H1 (cell line): ENCODE data around the gene SOWAHD. TPM values are rescaled to one million over a fixed set of nuclear protein-coding genes. Genes with fewer than 3 reads are reported as not detected.

Experiments
- CTCF ChIA-PET: fragments of 300-600 bp; sonication (Branson Sonifier 250); formaldehyde crosslinking; loops from one replicate; lab custom pipeline; 2021; ENCODE audit not compliant: partially characterized antibody; lab: Charles Lee
- POLR2A ChIA-PET: fragments of 300-600 bp; sonication (Branson Sonifier 250); formaldehyde crosslinking; loops from one replicate; lab custom pipeline; 2021; ENCODE audit warnings: inconsistent platforms; ENCODE audit not compliant: partially characterized antibody; lab: Charles Lee
- DNase-seq, 2 experiments: peaks; one replicate each; pipeline versions ENCODE4 v3.0.0 to v3.0.0-alpha.2; 2010 to 2022; ENCODE audit warnings: low spot score in 2 of 2, low read depth in 1 of 2, mixed read lengths in 1 of 2
- FAIRE-seq: peaks from 2 replicates; lab custom pipeline; 2011; peaks lifted over from hg19 to GRCh38; lab: Jason Lieb, UNC
- H2AFZ ChIP-seq: 2 replicates; pipeline ENCODE4 v1.8.1; 2012; ENCODE audit warnings: low read length, inconsistent platforms
- H2AK5ac ChIP-seq: 2 replicates; pipeline ENCODE4 v1.6.1; 2013; ENCODE audit warnings: low read depth, low read length
- H2BK120ac ChIP-seq: replicated peaks from 2 replicates; pipeline ENCODE3; 2013; ENCODE audit warnings: low read depth, low read length, inconsistent platforms
- H2BK12ac ChIP-seq: 2 replicates; pipeline ENCODE4 v1.6.1; 2013; ENCODE audit warnings: low read depth, low read length
- H2BK15ac ChIP-seq: 2 replicates; pipeline ENCODE4 v1.6.1; 2013; ENCODE audit warnings: low read length
- H2BK20ac ChIP-seq: 2 replicates; pipeline ENCODE4 v1.6.1; 2013; ENCODE audit warnings: low read length
- H2BK5ac ChIP-seq: 2 replicates; pipeline ENCODE4 v1.6.1; 2013; ENCODE audit warnings: low read depth, low read length
- H3K14ac ChIP-seq: 2 replicates; pipeline ENCODE4 v1.6.1; 2013; ENCODE audit warnings: inconsistent platforms; ENCODE audit not compliant: insufficient read length
- H3K18ac ChIP-seq: 2 replicates; pipeline ENCODE4 v1.6.1; 2013; ENCODE audit warnings: low read length; ENCODE audit errors: extremely low read depth
- H3K23ac ChIP-seq: 2 replicates; pipeline ENCODE4 v1.6.1; 2013; ENCODE audit warnings: inconsistent platforms; ENCODE audit not compliant: insufficient read length
- H3K23me2 ChIP-seq: 2 replicates; pipeline ENCODE4 v1.6.1; 2013; ENCODE audit warnings: low read depth, low read length
- H3K27ac ChIP-seq: 2 replicates; pipeline ENCODE4 v1.6.1; 2011; ENCODE audit warnings: low read depth, low read length, inconsistent platforms
- H3K27me3 ChIP-seq, 4 experiments: replicated peaks in 1 of 4; 1 replicate in 1 of 4; 2 replicates in 3 of 4; pipeline versions ENCODE4 v1.6.1 to v1.8.1; 2011 to 2013; ENCODE audit warnings: low read length in 3 of 4, mild to moderate bottlenecking in 3 of 4, inconsistent platforms in 2 of 4, mixed read lengths in 2 of 4, moderate library complexity in 1 of 4; ENCODE audit not compliant: control insufficient read depth in 3 of 4, insufficient read depth in 3 of 4; ENCODE audit errors: extremely low read depth in 1 of 4
- H3K36me3 ChIP-seq, 4 experiments: 2 replicates each; pipeline versions ENCODE4 v1.6.1 to v1.8.1; 2011 to 2013; ENCODE audit warnings: mild to moderate bottlenecking in 4 of 4, low read length in 3 of 4, moderate library complexity in 2 of 4, control low read depth in 1 of 4, inconsistent platforms in 1 of 4; ENCODE audit not compliant: insufficient read depth in 4 of 4, control insufficient read depth in 2 of 4
- H3K4ac ChIP-seq: replicated peaks from 2 replicates; pipeline ENCODE3; 2013; ENCODE audit warnings: low read length, low read depth, mixed read lengths, inconsistent platforms; ENCODE audit not compliant: insufficient read length
- H3K4me1 ChIP-seq, 4 experiments: replicated peaks in 1 of 4; 1 replicate in 1 of 4; 2 replicates in 3 of 4; pipeline versions ENCODE4 v1.6.1 to v1.8.1; 2011 to 2013; ENCODE audit warnings: low read length in 3 of 4, inconsistent platforms in 2 of 4, mixed read lengths in 1 of 4; ENCODE audit not compliant: insufficient read depth in 4 of 4, control insufficient read depth in 3 of 4
- H3K4me2 ChIP-seq, 2 experiments: 2 replicates each; pipeline versions ENCODE4 v1.6.1 to v1.8.1; 2011 to 2013; ENCODE audit warnings: low read depth in 2 of 2, low read length in 2 of 2, control low read depth in 1 of 2, inconsistent platforms in 1 of 2, mild to moderate bottlenecking in 1 of 2; ENCODE audit not compliant: insufficient read depth in 1 of 2
- H3K4me3 ChIP-seq, 4 experiments: fragments of 200-600, 300-600 bp in 1 of 4; sonication (generic), shearing (Covaris generic), sonication (Bioruptor Twin) in 1 of 4; 2 replicates each; pipeline versions ENCODE4 v1.5.1 to v1.8.1; 2011 to 2016; ENCODE audit warnings: low read length in 4 of 4, low read depth in 3 of 4, control low read depth in 2 of 4, inconsistent platforms in 2 of 4, mild to moderate bottlenecking in 2 of 4, mixed read lengths in 1 of 4, moderate library complexity in 1 of 4; ENCODE audit not compliant: insufficient read depth in 2 of 4; ENCODE audit errors: extremely low read depth in 1 of 4
- H3K56ac ChIP-seq: replicated peaks from 2 replicates; pipeline ENCODE3; 2013; ENCODE audit warnings: low read depth, mild to moderate bottlenecking, mixed read lengths, low read length, inconsistent platforms; ENCODE audit not compliant: insufficient read length
- H3K79me1 ChIP-seq: 2 replicates; pipeline ENCODE4 v1.6.1; 2013; ENCODE audit warnings: low read depth, low read length, control low read depth
- H3K79me2 ChIP-seq, 2 experiments: 2 replicates each; pipeline versions ENCODE4 v1.6.1 to v1.8.1; 2012 to 2013; ENCODE audit warnings: low read length in 2 of 2, mild to moderate bottlenecking in 2 of 2, inconsistent platforms in 1 of 2; ENCODE audit not compliant: insufficient read depth in 2 of 2, control insufficient read depth in 1 of 2
- H3K9ac ChIP-seq, 4 experiments: replicated peaks in 1 of 4; 1 replicate in 1 of 4; 2 replicates in 3 of 4; pipeline versions ENCODE4 v1.6.1 to v1.8.1; 2011 to 2013; ENCODE audit warnings: low read depth in 3 of 4, low read length in 3 of 4, control low read depth in 2 of 4, mild to moderate bottlenecking in 2 of 4, moderate library complexity in 2 of 4, inconsistent platforms in 1 of 4; ENCODE audit errors: extremely low read depth in 1 of 4
- H3K9me3 ChIP-seq, 2 experiments: 2 replicates each; pipeline versions ENCODE4 v1.6.1 to v1.8.1; 2012 to 2013; ENCODE audit warnings: mild to moderate bottlenecking in 2 of 2, moderate library complexity in 2 of 2, control low read depth in 1 of 2, inconsistent platforms in 1 of 2, low read depth in 1 of 2, low read length in 1 of 2, mixed read lengths in 1 of 2; ENCODE audit not compliant: insufficient read depth in 2 of 2
- H4K20me1 ChIP-seq, 2 experiments: replicated peaks in 1 of 2; 2 replicates each; pipeline versions ENCODE3 to v1.8.1; 2011 to 2013; ENCODE audit warnings: inconsistent platforms in 2 of 2, low read length in 2 of 2, mild to moderate bottlenecking in 1 of 2; ENCODE audit not compliant: insufficient read depth in 2 of 2, control insufficient read depth in 1 of 2
- H4K5ac ChIP-seq: 2 replicates; pipeline ENCODE4 v1.6.1; 2013; ENCODE audit warnings: low read length, low read depth, mixed read lengths, inconsistent platforms; ENCODE audit not compliant: insufficient read length
- H4K8ac ChIP-seq: 2 replicates; pipeline ENCODE4 v1.8.0; 2013; ENCODE audit warnings: mild to moderate bottlenecking, moderate library complexity, low read length, inconsistent platforms; ENCODE audit not compliant: insufficient read depth; ENCODE audit errors: extremely low read depth
- H4K91ac ChIP-seq: replicated peaks from 2 replicates; pipeline ENCODE3; 2013; ENCODE audit warnings: low read length, mixed read lengths, inconsistent platforms; ENCODE audit not compliant: insufficient read length
- ASH2L ChIP-seq: fragments of 200-600, 300-600 bp; sonication (generic); IDR thresholded peaks from one replicate; pipeline ENCODE4 v1.7.1; 2017; ENCODE audit warnings: low read length
- ATF3 ChIP-seq: IDR thresholded peaks from 2 replicates; pipeline ENCODE4 v1.6.1; 2011; ENCODE audit warnings: low read depth, mild to moderate bottlenecking, low read length; ENCODE audit not compliant: insufficient read depth
- CREB1 ChIP-seq: IDR thresholded peaks from 2 replicates; pipeline ENCODE4 v1.6.1; 2012; ENCODE audit warnings: inconsistent platforms
- JUN ChIP-seq: IDR thresholded peaks from 2 replicates; pipeline ENCODE4 v1.6.1; 2011; ENCODE audit warnings: low read depth, mild to moderate bottlenecking, improper control_type of control experiment, low read length
- KDM4A ChIP-seq: IDR thresholded peaks from one replicate; pipeline ENCODE4 v1.7.1; 2012; ENCODE audit warnings: low read depth, mild to moderate bottlenecking, moderate library complexity, low read length, inconsistent platforms; ENCODE audit not compliant: severe bottlenecking
- MAFK ChIP-seq: IDR thresholded peaks from 2 replicates; pipeline ENCODE4 v1.6.1; 2012; ENCODE audit warnings: low read depth, mild to moderate bottlenecking, improper control_type of control experiment, low read length
- MAX ChIP-seq: IDR thresholded peaks from 2 replicates; pipeline ENCODE4 v1.6.1; 2012; ENCODE audit warnings: inconsistent platforms
- NANOG ChIP-seq: IDR thresholded peaks from 2 replicates; pipeline ENCODE4 v1.6.1; 2011; ENCODE audit warnings: low read length, low read depth, mild to moderate bottlenecking, inconsistent platforms; ENCODE audit not compliant: insufficient read depth, poor library complexity, severe bottlenecking
- RBBP5 ChIP-seq: IDR thresholded peaks from 2 replicates; pipeline ENCODE4 v1.7.1; 2012; ENCODE audit warnings: low read depth, mild to moderate bottlenecking, inconsistent platforms, low read length, moderate library complexity, borderline replicate concordance
- RNF2 ChIP-seq: fragments of 200-900, 300-1000 bp; sonication (generic); IDR thresholded peaks from 2 replicates; pipeline ENCODE4 v1.7.1; 2016; ENCODE audit warnings: borderline replicate concordance, low read depth, mild to moderate bottlenecking, antibody characterized with exemption, low read length; ENCODE audit not compliant: poor library complexity, severe bottlenecking; ENCODE audit errors: missing control alignments
- WGBS, 2 experiments: shearing (Covaris generic) in 1 of 2; methylation state at CpG; one replicate each; pipeline versions ENCODE4 v1.1.6 to v1.1.7; 2013 to 2015; ENCODE audit warnings: low lambda C conversion rate in 2 of 2, mixed read lengths in 2 of 2, inconsistent platforms in 1 of 2, low coverage in 1 of 2, missing lambda C conversion rate in 1 of 2; ENCODE audit not compliant: insufficient replicate concordance in 2 of 2, insufficient coverage in 1 of 2, insufficient read length in 1 of 2; ENCODE audit errors: extremely low coverage in 1 of 2, missing lambda C conversion rate in 1 of 2; 5-methylcytosine and 5-hydroxymethylcytosine counted together
- polyA plus RNA-seq, 7 experiments: library from polyadenylated mRNA; depleted of rRNA in 3 of 7; stranded (reverse) in 5 of 7; unstranded in 2 of 7; fragments of >200 nt in 5 of 7; fragments of 200-250 nt in 2 of 7; gene quantifications; 1 replicate in 5 of 7; 2 replicates in 1 of 7; 4 replicates in 1 of 7; pipeline versions ENCODE4 v1.2.1 to v1.2.3, GENCODE V29; 2011 to 2013; ENCODE audit warnings: missing spikeins in 2 of 7, mixed read lengths in 2 of 7
- total RNA-seq: library from RNA; stranded (reverse); fragmentation: NEBNext Ultra II Directional; extraction: Animal tissue kit (Norgen Biotek cat#: 25700); gene quantifications from 2 replicates; pipeline ENCODE4 v1.2.1, GENCODE V29; 2021

The SOWAHD gene
- total and polyA plus RNA-seq, 2 of the 8 experiments (the other 6 are each of a cell fraction or from before 2014, with no cell fraction given) = 1.7 to 2.9 TPM

DNA sequence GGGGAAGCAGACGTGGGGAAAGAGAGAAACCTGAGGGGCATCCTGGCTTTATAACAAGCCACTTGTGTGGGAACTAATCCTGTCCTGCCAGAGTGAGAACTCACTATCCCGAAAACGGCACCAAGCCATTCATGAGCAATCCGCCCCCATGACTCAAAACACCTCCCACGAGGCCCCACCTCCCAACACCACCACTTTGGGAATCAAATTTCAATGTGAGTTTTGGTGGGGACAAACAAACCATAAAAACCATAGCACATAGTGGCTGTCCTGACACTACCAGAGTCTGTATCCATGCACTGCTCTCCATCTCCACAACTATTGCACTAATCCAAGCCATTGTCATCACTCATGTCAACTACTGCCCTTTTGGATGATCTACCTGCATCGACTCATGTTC, 36.9 kb upstream of the SOWAHD start:
- ChIA-PET CTCF (interaction anchor here (0.7 kb wide), 1 partner anchor 209 kb away, joined by 3 read pairs; no protein-coding TSS in a partner anchor), POLR2A (no interaction called here)

More for the DNA sequence above, 36.9 kb upstream of the SOWAHD start:
- H3K9ac ChIP-seq = no peak overlapping the region
- no peaks in the 10 kb centered on the region for H3K36me3 ChIP-seq
- no peaks in the 10 kb centered on the region for H3K9me3 ChIP-seq
- H3K79me2 ChIP-seq = no peaks in the 10 kb centered on the region
- H3K4me1 ChIP-seq = no peaks in the 10 kb centered on the region
- H3K14ac ChIP-seq = no peak overlapping the region
- H4K8ac ChIP-seq = no peak overlapping the region
- no peaks in the 10 kb centered on the region for H3K27me3 ChIP-seq
- H3K4me2 ChIP-seq = no peak overlapping the region
- H3K4me3 ChIP-seq = no peak overlapping the region
- 92% methylated on average over 6 of the region's 6 CpGs; no CpG with 5 or more reads in 1 of the 2 experiments for WGBS, 2 experiments
- H2BK15ac ChIP-seq = no peak overlapping the region
- H2BK120ac ChIP-seq = no peak overlapping the region
- no peak overlapping the region for H3K18ac ChIP-seq
- no peak overlapping the region for H3K56ac ChIP-seq
- H4K5ac ChIP-seq = no peak overlapping the region
- no peak for DNase-seq
- no peaks in the 10 kb centered on the region for H4K20me1 ChIP-seq
- no peaks in the 10 kb centered on the region for H3K23me2 ChIP-seq
- no peak overlapping the region for H3K23ac ChIP-seq
- no peak overlapping the region for H4K91ac ChIP-seq
- no peak overlapping the region for H2BK20ac ChIP-seq
- H2AFZ ChIP-seq = no peak overlapping the region
- H3K79me1 ChIP-seq = no peaks in the 10 kb centered on the region
- FAIRE-seq = no peak
- no peak overlapping the region for H2BK12ac ChIP-seq
- no peak overlapping the region for H2AK5ac ChIP-seq
- H2BK5ac ChIP-seq = no peak overlapping the region
- H3K4ac ChIP-seq = no peak overlapping the region
- TF ChIP-seq ASH2L = no peak
- no peak for TF ChIP-seq NANOG
- TF ChIP-seq CREB1 = no peak
- no peak for TF ChIP-seq JUN
- TF ChIP-seq KDM4A = no peak
- no peak for TF ChIP-seq ATF3
- TF ChIP-seq MAFK = no peak
- TF ChIP-seq MAX = no peak
- no peak for TF ChIP-seq RNF2
- no peak for TF ChIP-seq RBBP5
- no peak overlapping the region for H3K27ac ChIP-seq
